Naive thymus-derived CD4-positive, alpha-beta T cell (primary cell): Measurements from ENCODE around the gene ITSN1. TPM values are rescaled to one million over a fixed set of nuclear protein-coding genes. Genes with fewer than 3 reads are reported as not detected.

ENCODE experiments used
- ATAC-seq: fragments of 150-1000 bp; cut with Tn5 transposase; 2 replicates; pipeline ENCODE4 v1.10.0; 2021; ENCODE audit warnings: mild to moderate bottlenecking, moderate library complexity
- CTCF ChIA-PET: fragments of 350-600 bp; sonication (Branson Sonifier 250); formaldehyde crosslinking; loops from one replicate; lab custom pipeline; 2021; ENCODE audit warnings: antibody characterized with exemption; lab: Charles Lee
- POLR2A ChIA-PET: fragments of 350-600 bp; sonication (Branson Sonifier 250); formaldehyde crosslinking; loops from one replicate; lab custom pipeline; 2021; ENCODE audit warnings: antibody characterized with exemption, inconsistent platforms; lab: Charles Lee
- DNase-seq, 9 donors: peaks; one replicate each; pipeline versions ENCODE4 v3.0.0 to v3.0.0-alpha.2; 2020 to 2022; ENCODE audit warnings: mixed read lengths in 1 of 9
- H3K27ac ChIP-seq: one replicate; pipeline ENCODE4 v1.7.0; 2013; ENCODE audit warnings: mild to moderate bottlenecking, low read depth, low read length, moderate library complexity
- H3K27me3 ChIP-seq, 2 donors: one replicate each; pipeline ENCODE4 v1.7.0; 2013; ENCODE audit warnings: low read length in 2 of 2, mild to moderate bottlenecking in 2 of 2, moderate library complexity in 2 of 2; ENCODE audit not compliant: control insufficient read depth in 2 of 2, insufficient read depth in 2 of 2
- H3K36me3 ChIP-seq, 3 experiments: 1 replicate in 2 of 3; 2 replicates in 1 of 3; pipeline ENCODE4 v1.7.0; 2013; ENCODE audit warnings: low read length in 3 of 3, mild to moderate bottlenecking in 3 of 3, moderate library complexity in 1 of 3; ENCODE audit not compliant: insufficient read depth in 3 of 3, control insufficient read depth in 2 of 3
- H3K4me1 ChIP-seq, 2 donors: one replicate each; pipeline ENCODE4 v1.7.0; 2013; ENCODE audit warnings: low read length in 2 of 2, mild to moderate bottlenecking in 2 of 2, moderate library complexity in 1 of 2; ENCODE audit not compliant: control insufficient read depth in 2 of 2, insufficient read depth in 2 of 2
- H3K4me3 ChIP-seq: 2 replicates; pipeline ENCODE4 v1.7.0; 2013; ENCODE audit warnings: mild to moderate bottlenecking, low read length
- H3K9me3 ChIP-seq, 3 experiments: 1 replicate in 2 of 3; 2 replicates in 1 of 3; pipeline ENCODE4 v1.7.0; 2013; ENCODE audit warnings: low read length in 3 of 3; ENCODE audit not compliant: control insufficient read depth in 2 of 3
- H3K27ac Mint-ChIP-seq, 9 donors: one replicate each; pipeline ENCODE4 v1.8.0; 2020 to 2022; ENCODE audit warnings: mixed read lengths in 9 of 9, mild to moderate bottlenecking in 8 of 9, moderate library complexity in 5 of 9, inconsistent platforms in 2 of 9
- H3K27me3 Mint-ChIP-seq, 5 donors: one replicate each; pipeline ENCODE4 v1.8.0; 2021 to 2022; ENCODE audit warnings: mixed read lengths in 5 of 5, mild to moderate bottlenecking in 1 of 5
- H3K36me3 Mint-ChIP-seq, 5 donors: one replicate each; pipeline ENCODE4 v1.8.0; 2020 to 2022; ENCODE audit warnings: mixed read lengths in 5 of 5, mild to moderate bottlenecking in 3 of 5, inconsistent platforms in 1 of 5
- H3K4me1 Mint-ChIP-seq, 7 donors: one replicate each; pipeline ENCODE4 v1.8.0; 2020 to 2022; ENCODE audit warnings: mixed read lengths in 7 of 7, mild to moderate bottlenecking in 3 of 7, inconsistent platforms in 1 of 7
- H3K4me3 Mint-ChIP-seq, 10 donors: one replicate each; pipeline ENCODE4 v1.8.0; 2020 to 2022; ENCODE audit warnings: mild to moderate bottlenecking in 10 of 10, mixed read lengths in 10 of 10, moderate library complexity in 6 of 10, inconsistent platforms in 2 of 10
- H3K9me3 Mint-ChIP-seq, 11 donors: one replicate each; pipeline ENCODE4 v1.8.0; 2020 to 2022; ENCODE audit warnings: mixed read lengths in 11 of 11, mild to moderate bottlenecking in 4 of 11, inconsistent platforms in 1 of 11, moderate library complexity in 1 of 11
- intact Hi-C, 2 donors: fragments of 100-400 bp; cut with micrococcal nuclease; formaldehyde crosslinking; loops; one replicate each; pipeline ENCODE4 v1.15.1; 2023
- polyA plus RNA-seq, 2 donors: library from polyadenylated mRNA; unstranded; fragments of 300-500 nt; fragmentation: Illumina TruSeq; gene quantifications; one replicate each; pipeline ENCODE4 v1.2.3, GENCODE V29; 2021
- total RNA-seq, 6 experiments: library from RNA in 5 of 6; stranded (reverse) in 5 of 6; gene quantifications; 1 replicate in 5 of 6; 2 replicates in 1 of 6; pipeline ENCODE4 v1.2.3 and lab custom pipeline; 2021 to 2026

The ITSN1 gene
- total and polyA plus RNA-seq, 7 experiments from 2014 or later = 1.2 to 8.6 (median 3.2) TPM

- peaks cover 4 to 26% (median 21%) of the 10 kb centered on the region in 5 donors for H3K36me3 Mint-ChIP-seq
- Histone ChIP-seq H3K27me3 (no peaks in the 10 kb centered on the region), H3K4me1 (no peaks in the 10 kb centered on the region), H3K4me3 (no peak overlapping the region), H3K36me3 (peaks cover 0 to 30% (median 5%) of the 10 kb centered on the region in 3 experiments), H3K27ac (no peak overlapping the region), H3K9me3 (no peaks in the 10 kb centered on the region)
- no peak overlapping the region for H3K4me3 Mint-ChIP-seq
- H3K9me3 Mint-ChIP-seq = no peaks in the 10 kb centered on the region
- CTCF ChIA-PET = interaction anchor here (0.6 to 1.3 kb wide), 2 partner anchors 10 to 17 kb away, joined by 3 read pairs; no protein-coding TSS in a partner anchor
- POLR2A ChIA-PET = no interaction called here
- no peak for ATAC-seq
- H3K4me1 Mint-ChIP-seq = peaks cover 8 to 31% (median 17%) of the 10 kb centered on the region in 7 donors
- H3K27ac Mint-ChIP-seq = no peak overlapping the region
- H3K27me3 Mint-ChIP-seq = peaks cover 0 to 19% (median 0%) of the 10 kb centered on the region in 5 donors
- no peak for DNase-seq
- intact Hi-C loops = loop anchor here in 1 of 2 donors (10.0 kb wide), 1 partner anchor 354 kb away; the partner anchor contains the start of genes GART and SON
Measured at GRCh38 chr21:33899199-33899598, 256.9 kb downstream of the ITSN1 start.

- no peaks in the 10 kb centered on the region for H3K9me3 ChIP-seq
- intact Hi-C loops = no loop called here
- Mint-ChIP-seq H3K4me3 (no peak overlapping the region), H3K36me3 (peaks cover 4 to 43% (median 31%) of the 10 kb centered on the region in 5 donors), H3K9me3 (no peaks in the 10 kb centered on the region), H3K27ac (peak overlapping the region in 5 of 9 donors; percentile 3 to 83 (median 53)), H3K4me1 (peaks cover 0 to 19% (median 4%) of the 10 kb centered on the region in 7 donors), H3K27me3 (peaks cover 0 to 6% (median 0%) of the 10 kb centered on the region in 5 donors)
- H3K36me3 ChIP-seq = peaks cover 8 to 54% (median 15%) of the 10 kb centered on the region in 3 experiments
- ATAC-seq (peak; percentile 38), DNase-seq (peak in 1 of 9 donors; percentile 19)
- H3K27ac ChIP-seq = no peak overlapping the region
- H3K27me3 ChIP-seq = no peaks in the 10 kb centered on the region
- ChIA-PET CTCF (no interaction called here), POLR2A (interaction anchor here (0.9 kb wide), 1 partner anchor 72 kb away, joined by 3 read pairs; no protein-coding TSS in a partner anchor)
- H3K4me3 ChIP-seq = no peak overlapping the region
- no peaks in the 10 kb centered on the region for H3K4me1 ChIP-seq
Measured at GRCh38 chr21:33901412-33902288, 259.3 kb downstream of the ITSN1 start.

GRCh38 chr21:33902349-33902748 lies 260.0 kb downstream of the ITSN1 start:
- Mint-ChIP-seq H3K36me3 (peaks cover 4 to 48% (median 37%) of the 10 kb centered on the region in 5 donors), H3K27me3 (no peaks in the 10 kb centered on the region), H3K27ac (peak overlapping the region in 3 of 9 donors; percentile 17 to 67 (median 21)), H3K9me3 (no peaks in the 10 kb centered on the region), H3K4me3 (no peak overlapping the region), H3K4me1 (peaks cover 0 to 19% (median 4%) of the 10 kb centered on the region in 7 donors)
- Histone ChIP-seq H3K27ac (no peak overlapping the region), H3K27me3 (no peaks in the 10 kb centered on the region), H3K9me3 (no peaks in the 10 kb centered on the region), H3K4me3 (no peak overlapping the region), H3K4me1 (no peaks in the 10 kb centered on the region), H3K36me3 (peaks cover 15 to 61% (median 17%) of the 10 kb centered on the region in 3 experiments)
- ChIA-PET CTCF (no interaction called here), POLR2A (interaction anchor here (0.9 kb wide), 1 partner anchor 71 kb away, joined by 3 read pairs; no protein-coding TSS in a partner anchor)
- DNase-seq (no peak), ATAC-seq (no peak)
- intact Hi-C loops = no loop called here

GRCh38 chr21:33904041-33904440 lies 261.7 kb downstream of the ITSN1 start:
- peaks cover 0 to 19% (median 4%) of the 10 kb centered on the region in 7 donors for H3K4me1 Mint-ChIP-seq
- no peaks in the 10 kb centered on the region for H3K9me3 Mint-ChIP-seq
- H3K27me3 Mint-ChIP-seq = no peaks in the 10 kb centered on the region
- ATAC-seq = no peak
- no peak overlapping the region for H3K4me3 Mint-ChIP-seq
- peaks cover 4 to 55% (median 38%) of the 10 kb centered on the region in 5 donors for H3K36me3 Mint-ChIP-seq
- Histone ChIP-seq H3K9me3 (no peaks in the 10 kb centered on the region), H3K36me3 (peaks cover 18 to 77% (median 23%) of the 10 kb centered on the region in 3 experiments), H3K27me3 (no peaks in the 10 kb centered on the region), H3K4me3 (no peak overlapping the region), H3K27ac (no peak overlapping the region), H3K4me1 (no peaks in the 10 kb centered on the region)
- intact Hi-C loops = no loop called here
- no peak for DNase-seq
- ChIA-PET POLR2A (no interaction called here), CTCF (no interaction called here)
- peak overlapping the region in 2 of 9 donors; percentile 5 to 37 for H3K27ac Mint-ChIP-seq

GRCh38 chr21:33908760-33909159 lies 266.5 kb downstream of the ITSN1 start:
- CTCF ChIA-PET = no interaction called here
- Histone ChIP-seq H3K4me1 (no peaks in the 10 kb centered on the region), H3K9me3 (no peaks in the 10 kb centered on the region), H3K27ac (no peak overlapping the region), H3K27me3 (no peaks in the 10 kb centered on the region), H3K36me3 (peaks cover 18 to 75% (median 24%) of the 10 kb centered on the region in 3 experiments), H3K4me3 (no peak overlapping the region)
- Mint-ChIP-seq H3K27ac (no peak overlapping the region), H3K27me3 (no peaks in the 10 kb centered on the region), H3K36me3 (peaks cover 6 to 48% (median 28%) of the 10 kb centered on the region in 5 donors), H3K9me3 (no peaks in the 10 kb centered on the region), H3K4me1 (peaks cover 4 to 22% (median 16%) of the 10 kb centered on the region in 7 donors), H3K4me3 (no peak overlapping the region)
- no peak for ATAC-seq
- DNase-seq = no peak
- POLR2A ChIA-PET = no interaction called here
- intact Hi-C loops = no loop called here

- Mint-ChIP-seq H3K27me3 (no peaks in the 10 kb centered on the region), H3K9me3 (no peaks in the 10 kb centered on the region), H3K36me3 (peaks cover 6 to 46% (median 27%) of the 10 kb centered on the region in 5 donors), H3K4me3 (no peak overlapping the region), H3K27ac (peak overlapping the region in 1 of 9 donors; percentile 12), H3K4me1 (peaks cover 10 to 30% (median 24%) of the 10 kb centered on the region in 7 donors)
- peaks cover 8% of the 10 kb centered on the region in 2 donors for H3K4me1 ChIP-seq
- ChIA-PET CTCF (no interaction called here), POLR2A (no interaction called here)
- H3K9me3 ChIP-seq = no peaks in the 10 kb centered on the region
- peaks cover 18 to 66% (median 24%) of the 10 kb centered on the region in 3 experiments for H3K36me3 ChIP-seq
- no peak overlapping the region for H3K4me3 ChIP-seq
- H3K27ac ChIP-seq = no peak overlapping the region
- ATAC-seq (no peak), DNase-seq (no peak)
- intact Hi-C loops = no loop called here
- no peaks in the 10 kb centered on the region for H3K27me3 ChIP-seq
Measured at GRCh38 chr21:33909756-33910155, 267.5 kb downstream of the ITSN1 start.
